Aorta (tissue), 5 donors: ENCODE data around the gene AKAP13. TPM values are rescaled to one million over a fixed set of nuclear protein-coding genes. Genes with fewer than 3 reads are reported as not detected.

Source experiments
- ATAC-seq: fragments of 200-7000 bp; cut with Tn5 transposase; one replicate; pipeline ENCODE4 v1.9.1; 2022; ENCODE audit warnings: moderate library complexity; ENCODE audit not compliant: low FRiP score
- DNase-seq, 2 donors: peaks; one replicate each; pipeline ENCODE4 v3.0.0-alpha.2; 2020
- H3K27ac ChIP-seq, 2 donors: one replicate each; pipeline ENCODE4 v1.5.1; 2013; ENCODE audit warnings: low read length in 2 of 2, mild to moderate bottlenecking in 2 of 2, moderate library complexity in 2 of 2, control low read depth in 1 of 2, inconsistent platforms in 1 of 2, low read depth in 1 of 2
- H3K27me3 ChIP-seq, 2 donors: one replicate each; pipeline ENCODE4 v1.6.1; 2013; ENCODE audit warnings: control low read depth in 1 of 2, low read length in 1 of 2, mild to moderate bottlenecking in 1 of 2, moderate library complexity in 1 of 2; ENCODE audit not compliant: insufficient read depth in 2 of 2, control insufficient read depth in 1 of 2
- H3K36me3 ChIP-seq, 2 donors: one replicate each; pipeline ENCODE4 v1.6.1; 2013; ENCODE audit warnings: control low read depth in 1 of 2, low read length in 1 of 2, mild to moderate bottlenecking in 1 of 2; ENCODE audit not compliant: insufficient read depth in 2 of 2, control insufficient read depth in 1 of 2
- H3K4me1 ChIP-seq, 2 donors: one replicate each; pipeline ENCODE4 v1.6.1; 2013; ENCODE audit warnings: low read length in 2 of 2, control low read depth in 1 of 2, mild to moderate bottlenecking in 1 of 2, moderate library complexity in 1 of 2; ENCODE audit not compliant: insufficient read depth in 2 of 2, control insufficient read depth in 1 of 2
- H3K4me3 ChIP-seq, 2 donors: one replicate each; pipeline ENCODE4 v1.5.1; 2013; ENCODE audit warnings: low read length in 2 of 2, control low read depth in 1 of 2, mild to moderate bottlenecking in 1 of 2
- H3K9me3 ChIP-seq: one replicate; pipeline ENCODE4 v1.6.1; 2013; ENCODE audit warnings: mild to moderate bottlenecking, low read length; ENCODE audit not compliant: control insufficient read depth
- WGBS, 2 donors: extraction: QIAGEN DNeasy Blood & Tissue Kit; methylation state at CpG; one replicate each; pipeline ENCODE4 v1.1.7; 2013; 5-methylcytosine and 5-hydroxymethylcytosine counted together
- intact Hi-C, 2 donors: fragments of 100-400 bp; cut with DNase I; formaldehyde crosslinking; loops; one replicate each; pipeline versions ENCODE4 v1.14.2 to v1.15.0; 2022
- polyA plus RNA-seq, 2 donors: library from polyadenylated mRNA; stranded (reverse); fragments of 200-250 nt; gene quantifications; one replicate each; pipeline ENCODE4 v1.2.3, GENCODE V29; 2013
- total RNA-seq, 2 donors: library from RNA; stranded (reverse); fragmentation: NEBNext Ultra II Directional; extraction: Animal tissue kit (Norgen Biotek cat#: 25700); gene quantifications; one replicate each; pipeline ENCODE4 v1.2.1, GENCODE V29; 2021
- donor health status: healthy with polysubstance abuse.
- donor health status: Bipolar disorder and iron deficiency.
- donor health status: DM: no; HTN: no; CAD: no.
- donor health status: DM: no; HTN: no; CAD: no.
- donor health status: DM: yes; HTN: yes; CAD: no.

The AKAP13 gene
- total and polyA plus RNA-seq, 4 donors: 29.6 to 267 (median 138) TPM

DNA sequence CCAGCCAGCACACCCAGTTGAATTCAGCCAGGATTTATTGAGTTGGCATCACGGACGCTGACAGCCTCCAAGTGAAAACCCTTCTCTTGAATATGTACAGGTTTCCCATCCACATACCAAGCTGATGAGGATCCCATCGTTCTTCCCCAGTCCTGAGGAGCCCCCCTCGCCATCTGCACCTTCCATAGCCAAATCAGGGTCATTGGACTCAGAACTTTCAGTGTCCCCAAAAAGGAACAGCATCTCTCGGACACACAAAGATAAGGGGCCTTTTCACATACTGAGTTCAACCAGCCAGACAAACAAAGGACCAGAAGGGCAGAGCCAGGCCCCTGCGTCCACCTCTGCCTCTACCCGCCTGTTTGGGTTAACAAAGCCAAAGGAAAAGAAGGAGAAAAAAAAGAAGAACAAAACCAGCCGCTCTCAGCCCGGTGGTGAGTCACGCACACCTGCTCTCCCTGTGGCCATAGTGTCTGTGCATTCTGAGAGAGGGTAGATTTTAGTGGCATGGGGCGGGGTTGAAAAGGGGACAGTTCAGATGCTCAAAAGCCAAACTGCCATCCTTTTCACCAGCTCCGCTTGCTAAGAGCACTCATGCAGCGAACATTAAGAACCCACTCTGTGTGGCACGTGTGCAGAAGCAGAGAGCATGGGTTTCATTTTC, 363.1 kb downstream of the AKAP13 start:
- WGBS, 2 donors: 81 to 82% methylated on average over 14 of the region's 14 CpGs
- no peak overlapping the region for H3K27ac ChIP-seq
- H3K4me3 ChIP-seq: no peak overlapping the region
- no peaks in the 10 kb centered on the region for H3K9me3 ChIP-seq
- DNase-seq (no peak), ATAC-seq (no peak)
- H3K4me1 ChIP-seq: no peaks in the 10 kb centered on the region
- intact Hi-C loops: no loop called here
- H3K36me3 ChIP-seq: peaks cover 7 to 18% of the 10 kb centered on the region in 2 donors
- H3K27me3 ChIP-seq: no peaks in the 10 kb centered on the region

DNA sequence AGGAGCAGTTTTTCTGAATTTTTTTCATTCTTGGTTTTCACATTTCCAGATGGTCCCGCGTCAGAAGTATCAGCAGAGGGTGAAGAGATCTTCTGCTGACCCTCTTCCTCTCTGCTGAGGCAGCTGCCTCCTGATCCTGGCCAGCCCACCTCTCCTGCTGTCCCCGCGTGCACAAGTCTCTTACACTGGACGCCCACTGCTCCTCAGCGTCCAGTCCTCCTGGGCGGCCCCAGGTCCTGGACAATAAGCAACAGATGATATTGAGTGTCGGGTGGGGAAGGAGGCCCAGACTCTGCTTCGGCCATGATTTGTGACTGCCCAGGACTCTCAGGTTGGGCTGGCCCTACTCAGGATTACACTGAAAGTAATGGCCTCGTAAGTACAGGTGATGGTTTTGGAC, 364.2 kb downstream of the AKAP13 start:
- WGBS, 2 donors: 90 to 93% methylated on average over 10 of the region's 10 CpGs
- DNase-seq: no peak
- no peak overlapping the region for H3K4me3 ChIP-seq
- H3K9me3 ChIP-seq: no peaks in the 10 kb centered on the region
- H3K27ac ChIP-seq: no peak overlapping the region
- no peak for ATAC-seq
- intact Hi-C loops: no loop called here
- peaks cover 7 to 18% of the 10 kb centered on the region in 2 donors for H3K36me3 ChIP-seq
- H3K4me1 ChIP-seq: no peaks in the 10 kb centered on the region
- no peaks in the 10 kb centered on the region for H3K27me3 ChIP-seq

DNA sequence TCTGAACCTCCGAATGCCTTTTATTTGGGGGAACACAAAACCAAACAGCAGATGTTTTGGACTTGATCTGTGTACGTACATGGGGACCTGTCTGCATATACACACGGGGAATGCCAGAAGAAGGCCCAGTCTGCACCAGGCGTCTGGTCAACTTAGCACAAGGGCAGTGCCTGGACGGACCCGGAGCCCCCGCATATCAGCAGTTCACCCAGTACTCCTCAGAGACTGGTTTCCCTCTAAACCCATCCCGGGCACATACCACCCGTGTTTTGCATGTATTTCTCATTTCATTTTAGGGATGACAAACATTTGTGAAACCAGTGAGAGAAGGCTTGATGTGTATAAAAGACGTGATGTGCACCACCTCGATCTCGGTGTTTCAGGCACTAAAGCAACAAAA, 364.6 kb downstream of the AKAP13 start:
- H3K36me3 ChIP-seq: peaks cover 7 to 18% of the 10 kb centered on the region in 2 donors
- H3K4me3 ChIP-seq: no peak overlapping the region
- H3K4me1 ChIP-seq: no peaks in the 10 kb centered on the region
- no peak for ATAC-seq
- H3K27me3 ChIP-seq: no peaks in the 10 kb centered on the region
- no peaks in the 10 kb centered on the region for H3K9me3 ChIP-seq
- intact Hi-C loops: no loop called here
- no peak overlapping the region for H3K27ac ChIP-seq
- DNase-seq: no peak
- 81 to 87% methylated on average over 12 of the region's 12 CpGs for WGBS, 2 donors

DNA sequence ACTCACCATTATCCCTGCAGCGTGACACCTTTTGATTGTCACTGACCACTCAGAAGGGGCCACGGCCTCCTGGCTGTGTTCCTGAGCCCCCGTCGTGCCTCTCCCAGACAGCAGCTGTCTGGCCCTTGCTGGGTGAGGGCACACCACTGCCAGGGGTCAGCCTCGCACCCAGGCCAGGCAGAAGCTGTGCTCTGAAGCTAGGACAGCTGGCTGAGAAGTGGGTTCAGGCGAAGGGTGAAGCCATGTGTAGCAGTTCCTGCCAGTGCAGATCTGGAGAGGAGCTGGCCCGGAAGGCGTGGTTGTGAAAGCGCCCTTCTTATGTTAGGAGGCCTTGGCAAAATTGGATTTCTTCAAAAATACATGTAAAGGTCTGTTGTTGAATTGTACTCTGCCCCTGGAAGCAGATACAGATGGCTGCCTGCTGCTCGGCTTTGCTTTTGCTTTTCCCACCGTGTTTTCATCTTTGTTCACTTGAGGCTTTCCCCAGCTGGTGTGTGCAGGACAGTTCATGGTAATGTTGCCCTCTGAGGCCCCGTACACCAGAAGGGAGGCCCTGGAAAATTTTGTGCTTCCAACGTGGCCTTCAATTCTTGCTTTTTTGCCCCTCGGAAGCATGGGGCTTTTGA, 365.2 kb downstream of the AKAP13 start:
- Histone ChIP-seq H3K27ac (no peak overlapping the region), H3K4me1 (no peaks in the 10 kb centered on the region), H3K9me3 (no peaks in the 10 kb centered on the region), H3K27me3 (no peaks in the 10 kb centered on the region), H3K36me3 (peaks cover 7 to 18% of the 10 kb centered on the region in 2 donors), H3K4me3 (no peak overlapping the region)
- DNase-seq (peak in 1 of 2 donors; percentile 67), ATAC-seq (no peak)
- 77% methylated on average over 14 of the region's 14 CpGs for WGBS, 2 donors
- intact Hi-C loops: no loop called here

DNA sequence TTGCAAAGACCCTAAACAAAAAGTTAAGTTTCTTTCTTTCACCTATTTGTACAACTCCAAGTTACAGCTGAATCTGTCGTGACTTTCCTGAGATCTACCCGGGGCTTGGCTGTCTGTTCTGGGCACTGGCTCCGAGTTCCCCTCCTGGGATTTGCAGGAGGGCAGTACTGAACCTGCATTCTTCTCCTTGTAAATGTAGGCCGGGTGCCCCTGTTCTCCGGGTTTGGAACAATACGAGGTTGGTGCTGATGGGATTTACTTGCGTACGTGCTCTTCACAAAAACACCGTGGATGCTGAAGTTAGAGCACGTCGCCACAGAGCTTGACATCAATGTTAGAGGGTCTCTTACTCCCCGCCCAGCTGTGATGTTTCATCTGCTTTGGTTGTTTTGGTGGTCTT, 366.2 kb downstream of the AKAP13 start:
- peaks cover 7 to 15% of the 10 kb centered on the region in 2 donors for H3K36me3 ChIP-seq
- no peaks in the 10 kb centered on the region for H3K27me3 ChIP-seq
- WGBS, 2 donors: 43 to 48% methylated on average over 12 of the region's 12 CpGs
- intact Hi-C loops: no loop called here
- no peak overlapping the region for H3K27ac ChIP-seq
- H3K9me3 ChIP-seq: no peaks in the 10 kb centered on the region
- ATAC-seq (no peak), DNase-seq (peak in 1 of 2 donors; percentile 53)
- H3K4me3 ChIP-seq: no peak overlapping the region
- H3K4me1 ChIP-seq: no peaks in the 10 kb centered on the region

DNA sequence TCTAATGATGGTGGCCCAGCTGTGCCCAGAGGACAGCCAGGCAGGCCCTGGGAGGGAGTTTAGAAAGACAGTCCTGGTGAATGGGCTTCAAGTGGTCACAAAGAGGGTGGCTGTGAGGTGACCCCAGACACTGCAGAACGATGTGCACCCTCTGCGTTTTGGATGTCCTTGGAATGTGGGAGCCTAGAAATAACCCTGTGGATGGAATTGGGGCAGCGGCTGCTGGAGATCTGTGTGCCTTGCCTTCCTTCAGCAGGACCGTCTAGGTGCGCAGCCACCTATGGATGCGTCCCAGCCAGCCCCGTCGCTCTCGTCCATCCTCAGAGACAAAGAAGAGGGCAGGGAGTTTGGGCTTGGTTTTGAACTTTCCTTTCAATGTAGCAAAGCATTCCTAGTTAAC, 367.8 kb downstream of the AKAP13 start:
- intact Hi-C loops: no loop called here
- no peak overlapping the region for H3K27ac ChIP-seq
- H3K4me3 ChIP-seq: no peak overlapping the region
- 90 to 93% methylated on average over 9 of the region's 9 CpGs for WGBS, 2 donors
- H3K27me3 ChIP-seq: no peaks in the 10 kb centered on the region
- no peak for ATAC-seq
- H3K36me3 ChIP-seq: peaks cover 7 to 15% of the 10 kb centered on the region in 2 donors
- DNase-seq: peak in 1 of 2 donors; percentile 33
- H3K4me1 ChIP-seq: no peaks in the 10 kb centered on the region
- no peaks in the 10 kb centered on the region for H3K9me3 ChIP-seq

DNA sequence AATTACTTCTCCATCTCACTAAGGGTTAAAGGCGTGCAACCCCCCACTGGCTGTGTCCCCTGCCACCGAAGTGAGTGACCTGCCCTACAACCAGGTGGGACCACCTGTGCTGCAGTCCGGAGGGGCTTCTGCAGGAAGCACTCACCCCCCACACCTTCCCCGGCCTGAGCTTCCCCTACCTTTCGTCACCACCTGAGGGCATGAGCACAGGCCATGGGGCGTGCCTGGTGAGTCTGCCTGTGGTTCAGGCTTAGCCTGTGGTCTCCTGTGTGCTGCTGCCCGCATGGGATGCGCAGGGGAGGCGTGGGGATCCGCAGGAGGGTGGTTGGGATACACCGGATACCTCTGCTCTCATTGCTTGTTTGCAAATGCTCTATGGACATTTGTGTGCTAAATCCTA, 368.3 kb downstream of the AKAP13 start:
- H3K4me1 ChIP-seq: no peaks in the 10 kb centered on the region
- peaks cover 7 to 11% of the 10 kb centered on the region in 2 donors for H3K36me3 ChIP-seq
- WGBS, 2 donors: 81 to 84% methylated on average over 11 of the region's 11 CpGs
- no peak overlapping the region for H3K4me3 ChIP-seq
- ATAC-seq (no peak), DNase-seq (peak in 1 of 2 donors; percentile 66)
- H3K27me3 ChIP-seq: no peaks in the 10 kb centered on the region
- intact Hi-C loops: no loop called here
- no peak overlapping the region for H3K27ac ChIP-seq
- no peaks in the 10 kb centered on the region for H3K9me3 ChIP-seq

DNA sequence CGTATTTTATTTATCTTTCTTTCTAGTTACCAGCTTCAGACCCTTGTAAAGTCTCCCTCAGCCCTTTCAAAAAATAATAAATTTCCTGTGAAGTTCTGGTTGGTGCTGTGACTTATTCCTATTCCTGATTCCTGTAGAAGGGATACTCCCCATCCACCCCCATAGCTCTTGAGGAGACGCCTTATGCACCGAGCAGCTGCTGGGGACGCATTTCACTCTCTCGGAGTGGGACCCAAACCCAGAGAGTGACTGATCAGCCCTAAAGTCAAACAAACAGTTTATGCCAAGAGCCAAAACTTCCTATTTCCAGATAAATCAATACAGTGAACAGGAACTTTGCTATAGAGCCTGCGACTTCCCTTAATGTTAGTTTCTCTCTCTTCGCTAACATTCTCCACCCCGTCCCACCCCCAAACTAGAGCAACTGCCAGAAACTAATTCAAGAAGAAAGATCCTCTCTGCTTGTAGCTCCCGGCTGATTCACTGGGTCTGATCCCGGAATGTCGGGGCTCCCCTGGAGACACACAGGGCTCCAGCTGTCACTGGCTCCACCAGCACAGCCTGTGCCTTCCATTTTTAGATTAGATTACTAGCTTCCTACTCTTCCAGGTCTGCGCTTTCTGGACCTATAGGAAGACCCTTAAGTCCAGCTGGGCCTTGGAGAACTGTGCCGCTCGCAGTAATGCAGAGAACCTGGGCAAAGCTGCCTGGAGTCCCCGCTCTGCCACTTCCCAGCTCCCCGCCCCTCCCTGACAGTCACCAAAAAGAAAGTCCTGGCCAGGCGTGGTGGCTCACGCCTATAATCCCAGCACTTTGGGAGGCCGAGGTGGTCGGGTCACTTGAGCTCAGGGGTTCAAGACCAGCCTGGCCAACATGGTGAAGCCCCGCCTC, 369.1 kb downstream of the AKAP13 start:
- H3K9me3 ChIP-seq: no peaks in the 10 kb centered on the region
- no peak overlapping the region for H3K27ac ChIP-seq
- H3K4me1 ChIP-seq: no peaks in the 10 kb centered on the region
- 50 to 60% methylated on average over 21 of the region's 21 CpGs for WGBS, 2 donors
- DNase-seq: peak in 1 of 2 donors; percentile 71
- peak; percentile 56 for ATAC-seq
- H3K27me3 ChIP-seq: no peaks in the 10 kb centered on the region
- no peak overlapping the region for H3K4me3 ChIP-seq
- peaks cover 7% of the 10 kb centered on the region in 2 donors for H3K36me3 ChIP-seq
- intact Hi-C loops: loop anchor here in 1 of 2 donors (5.0 kb wide), 1 partner anchor 48 kb away; no protein-coding TSS in a partner anchor
